GM13977 (cell line): ENCODE data around the gene CHST4.
"Not testable (repeated sequence)": the region's sequence is repeated elsewhere in the genome, so short reads cannot be mapped to it uniquely, and the experiment has no call there.

Experiments
- DNase-seq: peaks from one replicate; pipeline ENCODE4 v3.0.0; 2012; ENCODE audit warnings: low spot score
- CTCF ChIP-seq: IDR thresholded peaks from 2 replicates; pipeline ENCODE4 v1.5.1; 2012; ENCODE audit warnings: mild to moderate bottlenecking, control low read depth; ENCODE audit not compliant: insufficient read depth; ENCODE audit errors: extremely low read depth, missing control alignments
- in situ Hi-C: fragments of 300-500 bp; cut with MboI; formaldehyde crosslinking; loops from one replicate; pipeline ENCODE4 v1.12.0; 2022; ENCODE audit warnings: low sequenced_read_pairs, low pct_unique_long_range_greater_than_20kb, mixed read lengths, inconsistent platforms; ENCODE audit not compliant: unreplicated experiment

Gene CHST4

GRCh38 chr16:71555230-71555891 lies 29.1 kb downstream of the CHST4 start:
- in situ Hi-C loops: no loop called here
- no peak for DNase-seq
- no peak for TF ChIP-seq CTCF

GRCh38 chr16:71557299-71557698 lies 31.1 kb downstream of the CHST4 start:
- TF ChIP-seq CTCF: no peak
- in situ Hi-C loops: no loop called here
- DNase-seq: no peak

GRCh38 chr16:71557954-71558582 lies 31.8 kb downstream of the CHST4 start:
- TF ChIP-seq CTCF: no peak
- no peak for DNase-seq
- in situ Hi-C loops: no loop called here

- no peak for TF ChIP-seq CTCF
- DNase-seq: no peak
- in situ Hi-C loops: no loop called here
Observed at GRCh38 chr16:71559855-71560254, 33.6 kb downstream of the CHST4 start.

- DNase-seq, in situ Hi-C loops: not testable (repeated sequence)
Observed at GRCh38 chr16:71561886-71562285, 35.7 kb downstream of the CHST4 start.

- in situ Hi-C loops: no loop called here
- no peak for DNase-seq
- no peak for TF ChIP-seq CTCF
Observed at GRCh38 chr16:71562552-71562951, 36.3 kb downstream of the CHST4 start.

- no peak for TF ChIP-seq CTCF
- no peak for DNase-seq
- in situ Hi-C loops: no loop called here
Observed at GRCh38 chr16:71564335-71564967, 38.2 kb downstream of the CHST4 start.
